K562 (cell line): ENCODE results near the gene NMNAT1. TPM values are rescaled to one million over a fixed set of nuclear protein-coding genes. Genes with fewer than 3 reads are reported as not detected.

Experiments
- DMBX1 ChIP-seq: fragments of 250-450 bp; sonication (Bioruptor Pico); IDR thresholded peaks from 2 replicates; pipeline ENCODE4 v1.8.0; 2022; ENCODE audit warnings: inconsistent platforms, mild to moderate bottlenecking, moderate library complexity, borderline replicate concordance
- ELF2 ChIP-seq: fragments of 250-450 bp; sonication (Bioruptor Pico); IDR thresholded peaks from 2 replicates; pipeline ENCODE4 v1.5.0; 2021; ENCODE audit warnings: mild to moderate bottlenecking
- HNRNPH1 ChIP-seq: fragments of 200-400 bp; formaldehyde crosslinking; optimal IDR thresholded peaks from 2 replicates; pipeline ENCODE3; 2017; ENCODE audit warnings: low read depth, mild to moderate bottlenecking, low read length, moderate library complexity
- LARP7 ChIP-seq: fragments of 450-650 bp; IDR thresholded peaks from 2 replicates; pipeline ENCODE4 v1.6.1; 2016
- MAZ ChIP-seq, 2 experiments: fragments of 450-650 bp in 1 of 2; sonication (generic) in 1 of 2; formaldehyde crosslinking; IDR thresholded peaks in 1 of 2; conservative IDR thresholded peaks in 1 of 2; 2 replicates each; pipeline versions ENCODE4 v1.4.0 to v1.5.0; 2020; ENCODE audit warnings: mild to moderate bottlenecking in 1 of 2, missing genetic modification reagents in 1 of 2
- MEIS2 ChIP-seq: fragments of 450-650 bp; IDR thresholded peaks from 2 replicates; pipeline ENCODE4 v1.6.1; 2014; ENCODE audit warnings: mild to moderate bottlenecking; ENCODE audit not compliant: partially characterized antibody
- MYBL2 ChIP-seq, 2 experiments: fragments of 450-650 bp in 1 of 2; sonication (generic) in 1 of 2; formaldehyde crosslinking in 1 of 2; IDR thresholded peaks; 2 replicates each; pipeline versions ENCODE4 v1.6.1 to v1.8.1; 2017 to 2022; ENCODE audit warnings: borderline replicate concordance in 1 of 2, inconsistent platforms in 1 of 2, low read depth in 1 of 2, mild to moderate bottlenecking in 1 of 2, missing genetic modification reagents in 1 of 2, moderate library complexity in 1 of 2
- POLR2AphosphoS2 ChIP-seq: IDR thresholded peaks from 2 replicates; pipeline ENCODE4 v1.6.1; 2012; ENCODE audit warnings: low read length, improper control_type of control experiment
- RUNX1 ChIP-seq: sonication (generic); IDR thresholded peaks from 2 replicates; pipeline ENCODE4 v1.6.1; 2016; ENCODE audit warnings: antibody characterized with exemption, low read depth
- TAF7 ChIP-seq: fragments of 450-650 bp; IDR thresholded peaks from 2 replicates; pipeline ENCODE4 v1.6.1; 2016; ENCODE audit warnings: missing genetic modification characterization, missing compliant biosample characterization
- TEAD1 ChIP-seq, 2 experiments: fragments of 450-650 bp in 1 of 2; sonication (generic) in 1 of 2; formaldehyde crosslinking; IDR thresholded peaks; 2 replicates each; pipeline versions ENCODE4 v1.4.0 to v1.8.0; 2020 to 2022; ENCODE audit warnings: mild to moderate bottlenecking in 2 of 2, missing genetic modification reagents in 1 of 2
- ZNF584 ChIP-seq: fragments of 200-800 bp; sonication (Bioruptor generic); IDR thresholded peaks from 2 replicates; pipeline ENCODE4 v1.6.1; 2016; ENCODE audit warnings: low read depth, mild to moderate bottlenecking, missing genetic modification characterization, missing compliant biosample characterization
- ZNF75A ChIP-seq: fragments of 450-650 bp; formaldehyde crosslinking; IDR thresholded peaks from 2 replicates; pipeline ENCODE4 v1.4.0; 2020; ENCODE audit warnings: mild to moderate bottlenecking
- polyA plus RNA-seq, 8 experiments: library from polyadenylated mRNA; depleted of rRNA in 4 of 8; stranded (reverse) in 5 of 8; unstranded in 3 of 8; fragments of >200 nt; fragmentation: Nextera tagmentation in 2 of 8; fragmentation: Illumina TruSeq in 1 of 8; extraction: Ambion mirVana in 2 of 8; extraction: Trizol in 1 of 8; gene quantifications; 2 replicates each; pipeline versions ENCODE4 v1.2.1 to v1.2.3, GENCODE V29; 2011 to 2014; ENCODE audit warnings: inconsistent platforms in 1 of 8, missing spikeins in 1 of 8
- total RNA-seq, 7 experiments: library from RNA; depleted of rRNA in 6 of 7; stranded (reverse); fragments of >200 nt in 6 of 7; fragmentation: Illumina TruSeq in 2 of 7; extraction: Trizol in 2 of 7; gene quantifications; 2 replicates each; pipeline versions ENCODE4 v1.2.1 to v1.2.3, GENCODE V29; 2011 to 2021; ENCODE audit warnings: low replicate concordance in 1 of 7
- TF ChIP-seq, protein P1 (sequence below), 2 experiments: fragments of 450-650 bp; IDR thresholded peaks; 2 replicates each; pipeline ENCODE4 v1.6.1; 2016
- TF ChIP-seq, protein P2 (sequence below): fragments of 450-650 bp; IDR thresholded peaks from 2 replicates; pipeline ENCODE4 v1.7.1; 2018; ENCODE audit warnings: mild to moderate bottlenecking, low read depth; ENCODE audit not compliant: partially characterized antibody
- TF ChIP-seq, protein P3 (sequence below): fragments of 250-450 bp; sonication (Bioruptor Pico); IDR thresholded peaks from 2 replicates; pipeline ENCODE4 v1.5.0; 2021; ENCODE audit warnings: mild to moderate bottlenecking, borderline replicate concordance
- TF ChIP-seq, protein P4 (sequence below): fragments of 250-450 bp; sonication (Bioruptor Pico); IDR thresholded peaks from 2 replicates; pipeline ENCODE4 v1.5.0; 2020; ENCODE audit warnings: mild to moderate bottlenecking

Gene NMNAT1
- total and polyA plus RNA-seq, 9 of the 15 experiments (the other 6 are each of a cell fraction or from before 2014, with no cell fraction given) = 5.1 to 14.6 (median 12.1) TPM

DNA sequence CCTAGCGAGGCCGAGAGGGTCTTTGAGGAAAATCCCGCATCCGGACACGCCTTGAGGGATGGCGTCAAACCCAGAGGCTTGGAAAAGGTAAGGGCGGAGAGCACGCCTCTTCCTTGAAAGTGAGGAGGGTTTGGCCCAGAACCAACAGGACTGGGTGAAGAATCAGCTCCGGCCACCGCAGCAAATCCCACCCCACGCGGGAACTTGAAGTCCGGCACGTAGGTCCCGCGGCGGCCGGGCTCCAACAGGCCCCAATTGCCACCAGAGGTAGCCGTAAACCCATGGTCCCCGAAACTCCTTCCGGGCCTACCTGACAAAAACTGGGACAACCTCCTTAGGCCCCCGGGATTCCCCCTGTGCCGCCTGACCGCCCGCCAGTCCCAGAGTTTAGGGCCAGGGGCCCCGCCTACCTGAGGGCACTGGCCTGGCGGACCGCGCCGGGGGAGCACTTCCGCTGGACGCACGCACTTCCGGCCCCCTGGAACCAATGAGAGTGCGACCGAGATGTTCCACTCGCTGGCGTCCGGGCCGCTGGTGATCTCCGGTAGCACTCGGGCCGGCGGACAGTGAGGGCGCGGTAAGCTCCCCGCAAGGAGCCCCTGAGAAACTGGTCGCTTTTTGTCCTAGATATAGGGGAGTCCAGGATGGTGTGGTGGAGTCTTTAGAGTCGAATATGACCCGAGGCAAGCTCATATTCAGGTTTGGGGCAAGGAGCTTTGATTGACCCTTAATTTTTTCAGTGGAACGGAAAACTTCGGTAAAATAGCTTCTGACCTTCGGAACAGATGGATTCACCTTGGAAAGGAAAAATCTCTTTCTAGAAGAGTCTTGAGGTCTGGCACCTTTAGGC is at the start of gene NMNAT1, which contains the start of gene LZIC (continued):
- TF ChIP-seq, protein P1, sequence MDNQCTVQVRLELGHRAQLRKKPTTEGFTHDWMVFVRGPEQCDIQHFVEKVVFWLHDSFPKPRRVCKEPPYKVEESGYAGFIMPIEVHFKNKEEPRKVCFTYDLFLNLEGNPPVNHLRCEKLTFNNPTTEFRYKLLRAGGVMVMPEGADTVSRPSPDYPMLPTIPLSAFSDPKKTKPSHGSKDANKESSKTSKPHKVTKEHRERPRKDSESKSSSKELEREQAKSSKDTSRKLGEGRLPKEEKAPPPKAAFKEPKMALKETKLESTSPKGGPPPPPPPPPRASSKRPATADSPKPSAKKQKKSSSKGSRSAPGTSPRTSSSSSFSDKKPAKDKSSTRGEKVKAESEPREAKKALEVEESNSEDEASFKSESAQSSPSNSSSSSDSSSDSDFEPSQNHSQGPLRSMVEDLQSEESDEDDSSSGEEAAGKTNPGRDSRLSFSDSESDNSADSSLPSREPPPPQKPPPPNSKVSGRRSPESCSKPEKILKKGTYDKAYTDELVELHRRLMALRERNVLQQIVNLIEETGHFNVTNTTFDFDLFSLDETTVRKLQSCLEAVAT (IDR thresholded peaks at IDR 0.05) = peak in 1 of 2 experiments; percentile 61; a peak in 1 of 4 replicates
- peak; percentile 93 to 97 for TF ChIP-seq MAZ (CRISPR knock-in tag; conservative IDR thresholded peaks at IDR 0.05 in 1 of 2, IDR thresholded peaks at IDR 0.05 in 1 of 2)
- no peak for TF ChIP-seq RUNX1
- TF ChIP-seq, protein P2, sequence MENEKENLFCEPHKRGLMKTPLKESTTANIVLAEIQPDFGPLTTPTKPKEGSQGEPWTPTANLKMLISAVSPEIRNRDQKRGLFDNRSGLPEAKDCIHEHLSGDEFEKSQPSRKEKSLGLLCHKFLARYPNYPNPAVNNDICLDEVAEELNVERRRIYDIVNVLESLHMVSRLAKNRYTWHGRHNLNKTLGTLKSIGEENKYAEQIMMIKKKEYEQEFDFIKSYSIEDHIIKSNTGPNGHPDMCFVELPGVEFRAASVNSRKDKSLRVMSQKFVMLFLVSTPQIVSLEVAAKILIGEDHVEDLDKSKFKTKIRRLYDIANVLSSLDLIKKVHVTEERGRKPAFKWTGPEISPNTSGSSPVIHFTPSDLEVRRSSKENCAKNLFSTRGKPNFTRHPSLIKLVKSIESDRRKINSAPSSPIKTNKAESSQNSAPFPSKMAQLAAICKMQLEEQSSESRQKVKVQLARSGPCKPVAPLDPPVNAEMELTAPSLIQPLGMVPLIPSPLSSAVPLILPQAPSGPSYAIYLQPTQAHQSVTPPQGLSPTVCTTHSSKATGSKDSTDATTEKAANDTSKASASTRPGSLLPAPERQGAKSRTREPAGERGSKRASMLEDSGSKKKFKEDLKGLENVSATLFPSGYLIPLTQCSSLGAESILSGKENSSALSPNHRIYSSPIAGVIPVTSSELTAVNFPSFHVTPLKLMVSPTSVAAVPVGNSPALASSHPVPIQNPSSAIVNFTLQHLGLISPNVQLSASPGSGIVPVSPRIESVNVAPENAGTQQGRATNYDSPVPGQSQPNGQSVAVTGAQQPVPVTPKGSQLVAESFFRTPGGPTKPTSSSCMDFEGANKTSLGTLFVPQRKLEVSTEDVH = peak; percentile 96
- 0 out of 2 replicates have a peak, but pooled peaks have one; percentile 28 for TF ChIP-seq DMBX1 (CRISPR knock-in tag)
- TF ChIP-seq HNRNPH1 = no peak
- TF ChIP-seq MEIS2 = no peak
- TF ChIP-seq, protein P3, sequence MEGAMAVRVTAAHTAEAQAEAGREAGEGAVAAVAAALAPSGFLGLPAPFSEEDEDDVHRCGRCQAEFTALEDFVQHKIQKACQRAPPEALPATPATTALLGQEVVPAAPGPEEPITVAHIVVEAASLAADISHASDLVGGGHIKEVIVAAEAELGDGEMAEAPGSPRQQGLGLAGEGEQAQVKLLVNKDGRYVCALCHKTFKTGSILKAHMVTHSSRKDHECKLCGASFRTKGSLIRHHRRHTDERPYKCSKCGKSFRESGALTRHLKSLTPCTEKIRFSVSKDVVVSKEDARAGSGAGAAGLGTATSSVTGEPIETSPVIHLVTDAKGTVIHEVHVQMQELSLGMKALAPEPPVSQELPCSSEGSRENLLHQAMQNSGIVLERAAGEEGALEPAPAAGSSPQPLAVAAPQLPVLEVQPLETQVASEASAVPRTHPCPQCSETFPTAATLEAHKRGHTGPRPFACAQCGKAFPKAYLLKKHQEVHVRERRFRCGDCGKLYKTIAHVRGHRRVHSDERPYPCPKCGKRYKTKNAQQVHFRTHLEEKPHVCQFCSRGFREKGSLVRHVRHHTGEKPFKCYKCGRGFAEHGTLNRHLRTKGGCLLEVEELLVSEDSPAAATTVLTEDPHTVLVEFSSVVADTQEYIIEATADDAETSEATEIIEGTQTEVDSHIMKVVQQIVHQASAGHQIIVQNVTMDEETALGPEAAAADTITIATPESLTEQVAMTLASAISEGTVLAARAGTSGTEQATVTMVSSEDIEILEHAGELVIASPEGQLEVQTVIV (CRISPR knock-in tag) = no peak
- TF ChIP-seq TAF7 (tag) = peak; percentile 94
- peak; percentile 74 for TF ChIP-seq ZNF584 (CRISPR knock-in tag)
- peak in 1 of 2 experiments; percentile 82; a peak in 1 of 4 replicates for TF ChIP-seq TEAD1 (CRISPR knock-in tag; IDR thresholded peaks at IDR 0.05)
- TF ChIP-seq, protein P4, sequence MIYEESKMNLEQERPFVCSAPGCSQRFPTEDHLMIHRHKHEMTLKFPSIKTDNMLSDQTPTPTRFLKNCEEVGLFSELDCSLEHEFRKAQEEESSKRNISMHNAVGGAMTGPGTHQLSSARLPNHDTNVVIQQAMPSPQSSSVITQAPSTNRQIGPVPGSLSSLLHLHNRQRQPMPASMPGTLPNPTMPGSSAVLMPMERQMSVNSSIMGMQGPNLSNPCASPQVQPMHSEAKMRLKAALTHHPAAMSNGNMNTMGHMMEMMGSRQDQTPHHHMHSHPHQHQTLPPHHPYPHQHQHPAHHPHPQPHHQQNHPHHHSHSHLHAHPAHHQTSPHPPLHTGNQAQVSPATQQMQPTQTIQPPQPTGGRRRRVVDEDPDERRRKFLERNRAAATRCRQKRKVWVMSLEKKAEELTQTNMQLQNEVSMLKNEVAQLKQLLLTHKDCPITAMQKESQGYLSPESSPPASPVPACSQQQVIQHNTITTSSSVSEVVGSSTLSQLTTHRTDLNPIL (CRISPR knock-in tag) = no peak
- TF ChIP-seq LARP7 = no peak; the same call in 1 of the 2 replicates
- TF ChIP-seq MYBL2 (IDR thresholded peaks at IDR 0.05; ENCODE audit: low read depth) = no peak; the same call in 1 of the 2 replicates
- TF ChIP-seq MYBL2 (CRISPR knock-in tag; IDR thresholded peaks at IDR 0.05; ENCODE audit: borderline replicate concordance) = no peak
- no peak for TF ChIP-seq ZNF75A (CRISPR knock-in tag)
- peak; percentile 85 for TF ChIP-seq ELF2 (CRISPR knock-in tag)
- TF ChIP-seq POLR2AphosphoS2 = no peak
